ENCODE measurements around the gene PIK3CD. TPM values are rescaled to one million over a fixed set of nuclear protein-coding genes. Genes with fewer than 3 reads are reported as not detected.

PIK3CD gene
- polyA plus RNA-seq, 1 of the 3 experiments (the other 2 are of a cell fraction), result 6.0 TPM

GRCh38 chr1:9658199-9658598 is 6.7 kb downstream of the PIK3CD start:
- ChIA-PET CTCF (no interaction called here), POLR2A (interaction anchor here (0.6 kb wide), 1 partner anchor 27 kb away, joined by 3 read pairs; no protein-coding TSS in a partner anchor)
- no peak overlapping the region for H2AFZ ChIP-seq (ENCODE audit: low read depth)
- no peaks in the 10 kb centered on the region for H3F3A ChIP-seq (replicated peaks; ENCODE audit: insufficient read depth)
- no peaks in the 10 kb centered on the region for H3K9me3 ChIP-seq
- no peak overlapping the region for H3K9ac ChIP-seq
- peaks cover 8% of the 10 kb centered on the region; the same call in 1 of the 2 replicates for H3K27me3 ChIP-seq (ENCODE audit: insufficient read depth)
- H3K4me2 ChIP-seq, result no peak overlapping the region
- DNase-seq, result no peak
- 79% methylated on average over 4 of the region's 4 CpGs for WGBS (ENCODE audit: low lambda C conversion rate)
- H3K79me2 ChIP-seq (ENCODE audit: insufficient read depth), result no peaks in the 10 kb centered on the region
- no peaks in the 10 kb centered on the region for H3K4me1 ChIP-seq (ENCODE audit: control insufficient read depth in 1 of 2, insufficient read depth in 2 of 2, low read depth in 1 of 2, low read length in 1 of 2)
- no peaks in the 10 kb centered on the region for H4K20me1 ChIP-seq (ENCODE audit: insufficient read depth)
- TF ChIP-seq REST (IDR thresholded peaks at IDR 0.05; ENCODE audit: low read depth, low read length), result no peak
- TF ChIP-seq CTCF (IDR thresholded peaks at IDR 0.05), result no peak
- TF ChIP-seq POLR2AphosphoS5 (IDR thresholded peaks at IDR 0.05; ENCODE audit: low read depth, low read length), result no peak
- no peak for TF ChIP-seq MXI1 (IDR thresholded peaks at IDR 0.05; ENCODE audit: low read depth, low read length)
- no peak for TF ChIP-seq SIN3A (IDR thresholded peaks at IDR 0.05; ENCODE audit: borderline replicate concordance, low read depth, low read length)
- no peak for TF ChIP-seq FOSL2 (IDR thresholded peaks at IDR 0.05; ENCODE audit: borderline replicate concordance, low read depth)
- TF ChIP-seq RAD21 (IDR thresholded peaks at IDR 0.05; ENCODE audit: low read length), result no peak
- no peak for TF ChIP-seq MEF2A (IDR thresholded peaks at IDR 0.05; ENCODE audit: borderline replicate concordance, low read depth)
- TF ChIP-seq RCOR1 (IDR thresholded peaks at IDR 0.05; ENCODE audit: low read length), result no peak
- no peak for TF ChIP-seq GABPA (IDR thresholded peaks at IDR 0.05; ENCODE audit: low read depth)
- no peak for TF ChIP-seq YY1 (IDR thresholded peaks at IDR 0.05; ENCODE audit: low read depth)
- TF ChIP-seq JUND (IDR thresholded peaks at IDR 0.05), result no peak
- no peak for TF ChIP-seq FOXJ3 (CRISPR knock-in tag; IDR thresholded peaks at IDR 0.05)
- no peak for TF ChIP-seq GATA2 (CRISPR knock-in tag; IDR thresholded peaks at IDR 0.05)
- TF ChIP-seq MAX (IDR thresholded peaks at IDR 0.05; ENCODE audit: low read depth), result no peak
- TF ChIP-seq TAF1 (IDR thresholded peaks at IDR 0.05; ENCODE audit: borderline replicate concordance, low read depth, low read length), result no peak
- TF ChIP-seq SMC3 (IDR thresholded peaks at IDR 0.05; ENCODE audit: low read depth, low read length), result no peak
- no peak for TF ChIP-seq ELF1 (IDR thresholded peaks at IDR 0.05)
- no peak for TF ChIP-seq EZH2phosphoT487 (IDR thresholded peaks at IDR 0.05; ENCODE audit: borderline replicate concordance, low read depth)
- H3K4me3 ChIP-seq (ENCODE audit: low read depth in 2 of 2, low read length in 1 of 2), result no peak overlapping the region
- no peaks in the 10 kb centered on the region for H3K9me2 ChIP-seq
- H3K36me3 ChIP-seq (replicated peaks in 1 of 2; ENCODE audit: control insufficient read depth in 1 of 2, insufficient read depth in 2 of 2, low read length in 1 of 2), result no peaks in the 10 kb centered on the region
- H3K27ac ChIP-seq (ENCODE audit: low read depth in 2 of 2, low read length in 1 of 2), result no peak overlapping the region

Measured in SK-N-SH (cell line).